ENCODE measurements around the gene MPL. TPM values are rescaled to one million over a fixed set of nuclear protein-coding genes. Genes with fewer than 3 reads are reported as not detected.
A peak's percentile ranks its signal among the peaks of the same experiment; 100 is the strongest.

MPL gene
- total and polyA plus RNA-seq, 7 donors: not detected

GRCh38 chr1:43302721-43303470, 34.7 kb upstream of the MPL start:
- Histone ChIP-seq H3K36me3 (no peaks in the 10 kb centered on the region), H3K27me3 (no peaks in the 10 kb centered on the region), H3K9me3 (no peaks in the 10 kb centered on the region), H3K4me3 (peak overlapping the region in 2 of 4 donors; percentile 12 to 17), H3K4me1 (peaks cover 0 to 6% (median 2%) of the 10 kb centered on the region in 4 donors), H3K27ac (no peak overlapping the region)
- TF ChIP-seq POLR2AphosphoS5 (IDR thresholded peaks at IDR 0.05) (no peak), CTCF (IDR thresholded peaks at IDR 0.05) (no peak), POLR2A (IDR thresholded peaks at IDR 0.05) (no peak), EP300 (IDR thresholded peaks at IDR 0.05) (no peak)
- 54 to 76% methylated on average over 7 of the region's 7 CpGs for WGBS, 2 donors
- intact Hi-C loops (cut with DNase I): no loop called here
- peak; percentile 4 for DNase-seq

DNA sequence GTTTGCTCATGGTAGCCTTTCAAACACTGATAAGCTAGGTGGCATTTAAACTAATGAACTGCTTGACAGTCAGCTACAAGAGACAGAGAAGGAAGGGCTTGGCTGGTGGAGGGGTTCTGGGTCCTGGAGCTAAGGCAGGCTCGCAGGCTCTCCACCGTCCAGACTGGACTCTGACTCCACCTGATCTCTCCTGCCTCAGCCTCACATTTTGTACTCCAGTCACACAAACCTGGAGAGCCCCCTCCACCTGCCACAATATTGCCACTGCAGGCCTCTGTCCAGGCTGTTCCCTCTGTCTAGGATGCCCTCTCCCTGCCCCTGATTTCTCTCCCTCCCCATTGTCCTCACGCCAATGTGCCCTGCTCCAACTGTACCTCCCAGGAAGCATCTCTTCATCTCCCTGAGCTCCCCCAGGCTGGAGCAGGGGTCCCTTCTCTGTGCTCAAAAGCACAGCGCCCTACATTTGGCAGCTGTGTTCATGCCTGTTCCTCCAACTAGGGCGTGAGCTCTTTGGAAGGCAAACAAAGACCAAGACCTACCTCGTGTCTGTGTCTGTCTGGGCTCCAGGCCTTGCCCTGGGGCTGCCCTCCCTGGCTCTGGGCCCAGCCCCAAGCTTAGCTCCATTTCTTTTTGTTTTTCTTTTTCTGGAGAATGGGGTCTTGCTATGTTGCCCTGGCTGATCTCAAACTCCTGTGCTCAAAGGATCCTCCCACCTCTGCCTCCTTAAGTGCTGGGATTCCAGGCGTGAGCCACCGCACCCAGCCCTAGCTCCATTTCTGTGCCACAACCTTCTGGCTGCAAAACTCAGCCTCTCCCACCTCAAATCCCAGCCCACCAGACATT, 33.9 kb upstream of the MPL start:
- WGBS, 2 donors: 59 to 74% methylated on average over 8 of the region's 8 CpGs
- TF ChIP-seq CTCF (IDR thresholded peaks at IDR 0.05): no peak
- no peak for TF ChIP-seq POLR2AphosphoS5 (IDR thresholded peaks at IDR 0.05)
- no peak for TF ChIP-seq POLR2A (IDR thresholded peaks at IDR 0.05)
- TF ChIP-seq EP300 (IDR thresholded peaks at IDR 0.05): no peak
- intact Hi-C loops (cut with DNase I): no loop called here
- peak; percentile 33 for DNase-seq
- peaks cover 0 to 6% (median 2%) of the 10 kb centered on the region in 4 donors for H3K4me1 ChIP-seq
- H3K36me3 ChIP-seq: no peaks in the 10 kb centered on the region
- H3K4me3 ChIP-seq: peak overlapping the region in 1 of 4 donors; percentile 5
- H3K9me3 ChIP-seq: no peaks in the 10 kb centered on the region
- no peaks in the 10 kb centered on the region for H3K27me3 ChIP-seq
- no peak overlapping the region for H3K27ac ChIP-seq

DNA sequence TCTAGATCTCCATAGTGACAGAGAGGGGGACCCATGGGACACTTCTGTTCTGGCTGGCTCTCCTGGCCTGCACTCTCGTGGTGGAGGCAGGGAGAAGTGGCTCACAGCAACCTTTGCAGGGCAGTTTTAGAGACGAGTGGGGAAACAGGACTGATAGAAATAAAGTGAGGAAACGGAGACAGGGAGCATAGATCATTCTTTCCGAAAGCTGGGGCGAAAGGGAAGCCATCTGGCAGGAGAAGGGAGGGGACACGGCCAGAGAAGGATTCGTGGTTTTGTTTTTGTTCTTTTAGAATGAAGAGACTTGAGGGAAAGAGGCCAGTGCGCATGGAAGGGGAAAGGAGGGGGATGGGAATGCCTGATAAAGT, 33.3 kb upstream of the MPL start:
- Histone ChIP-seq H3K4me1 (peaks cover 0 to 6% (median 2%) of the 10 kb centered on the region in 4 donors), H3K27me3 (no peaks in the 10 kb centered on the region), H3K27ac (no peak overlapping the region), H3K4me3 (peak overlapping the region in 1 of 4 donors; percentile 5), H3K9me3 (no peaks in the 10 kb centered on the region), H3K36me3 (no peaks in the 10 kb centered on the region)
- TF ChIP-seq POLR2AphosphoS5 (IDR thresholded peaks at IDR 0.05): no peak
- TF ChIP-seq EP300 (IDR thresholded peaks at IDR 0.05): no peak
- no peak for TF ChIP-seq POLR2A (IDR thresholded peaks at IDR 0.05)
- no peak for TF ChIP-seq CTCF (IDR thresholded peaks at IDR 0.05)
- peak; percentile 44 for DNase-seq
- WGBS, 2 donors: 51 to 71% methylated on average over 8 of the region's 8 CpGs
- intact Hi-C loops (cut with DNase I): no loop called here

- 93% methylated on average over 46 of the region's 46 CpGs for WGBS, 2 donors
- Histone ChIP-seq H3K4me3 (no peak overlapping the region), H3K27ac (no peak overlapping the region), H3K27me3 (no peaks in the 10 kb centered on the region), H3K9me3 (no peaks in the 10 kb centered on the region), H3K4me1 (peaks cover 0 to 6% (median 2%) of the 10 kb centered on the region in 4 donors), H3K36me3 (no peaks in the 10 kb centered on the region)
- peak; percentile 58 for DNase-seq
- intact Hi-C loops (cut with DNase I): no loop called here
- TF ChIP-seq POLR2AphosphoS5 (IDR thresholded peaks at IDR 0.05) (no peak), CTCF (IDR thresholded peaks at IDR 0.05) (no peak), EP300 (IDR thresholded peaks at IDR 0.05) (no peak), POLR2A (IDR thresholded peaks at IDR 0.05) (no peak)
Observed at GRCh38 chr1:43304771-43305300, 32.8 kb upstream of the MPL start.
